HL-60/S4 treated with phorbol 12-myristate 13-acetate at 8.2 ng/mL for 4 days and 3 days (cell line): ENCODE measurements around the gene DNAJC5G.
"Not testable (repeated sequence)": the region's sequence is repeated elsewhere in the genome, so short reads cannot be mapped to it uniquely, and the experiment has no call there.

ENCODE experiments used
- in situ Hi-C: fragments of 300-500 bp; cut with MboI; formaldehyde crosslinking; loops from 2 replicates; pipeline ENCODE4 v1.15.0; 2022; ENCODE audit warnings: low sequenced_read_pairs

The DNAJC5G gene

DNA sequence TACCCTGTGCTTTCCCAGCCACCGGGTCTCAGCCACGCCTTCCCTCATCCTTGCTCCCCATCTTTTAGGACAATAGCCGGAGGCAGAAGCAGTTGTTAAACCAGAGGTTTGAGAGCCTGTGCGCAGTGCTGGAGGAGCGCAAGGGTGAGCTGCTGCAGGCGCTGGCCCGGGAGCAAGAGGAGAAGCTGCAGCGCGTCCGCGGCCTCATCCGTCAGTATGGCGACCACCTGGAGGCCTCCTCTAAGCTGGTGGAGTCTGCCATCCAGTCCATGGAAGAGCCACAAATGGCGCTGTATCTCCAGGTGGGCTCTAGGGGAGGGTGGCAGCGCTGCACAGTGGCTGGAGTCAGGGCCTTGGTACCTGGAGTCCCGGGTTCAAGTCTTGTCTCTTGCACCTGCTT lies 30.3 kb downstream of the DNAJC5G start:
- in situ Hi-C loops, result no loop called here

DNA sequence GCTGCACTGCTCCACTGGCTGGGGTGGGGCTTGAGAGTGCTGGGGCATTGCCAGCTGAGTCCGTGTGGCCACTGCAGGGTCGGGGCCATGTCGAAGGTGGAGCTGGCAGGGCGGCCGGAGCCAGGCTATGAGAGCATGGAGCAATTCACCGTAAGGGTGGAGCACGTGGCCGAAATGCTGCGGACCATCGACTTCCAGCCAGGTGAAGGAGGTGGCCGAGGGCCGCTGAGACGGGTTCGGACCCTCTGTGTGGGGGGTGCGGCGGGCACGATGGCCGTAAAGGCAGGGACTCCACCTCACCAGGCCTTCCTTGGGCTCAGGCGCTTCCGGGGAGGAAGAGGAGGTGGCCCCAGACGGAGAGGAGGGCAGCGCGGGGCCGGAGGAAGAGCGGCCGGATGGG lies 30.9 kb downstream of the DNAJC5G start:
- in situ Hi-C loops, result no loop called here

DNA sequence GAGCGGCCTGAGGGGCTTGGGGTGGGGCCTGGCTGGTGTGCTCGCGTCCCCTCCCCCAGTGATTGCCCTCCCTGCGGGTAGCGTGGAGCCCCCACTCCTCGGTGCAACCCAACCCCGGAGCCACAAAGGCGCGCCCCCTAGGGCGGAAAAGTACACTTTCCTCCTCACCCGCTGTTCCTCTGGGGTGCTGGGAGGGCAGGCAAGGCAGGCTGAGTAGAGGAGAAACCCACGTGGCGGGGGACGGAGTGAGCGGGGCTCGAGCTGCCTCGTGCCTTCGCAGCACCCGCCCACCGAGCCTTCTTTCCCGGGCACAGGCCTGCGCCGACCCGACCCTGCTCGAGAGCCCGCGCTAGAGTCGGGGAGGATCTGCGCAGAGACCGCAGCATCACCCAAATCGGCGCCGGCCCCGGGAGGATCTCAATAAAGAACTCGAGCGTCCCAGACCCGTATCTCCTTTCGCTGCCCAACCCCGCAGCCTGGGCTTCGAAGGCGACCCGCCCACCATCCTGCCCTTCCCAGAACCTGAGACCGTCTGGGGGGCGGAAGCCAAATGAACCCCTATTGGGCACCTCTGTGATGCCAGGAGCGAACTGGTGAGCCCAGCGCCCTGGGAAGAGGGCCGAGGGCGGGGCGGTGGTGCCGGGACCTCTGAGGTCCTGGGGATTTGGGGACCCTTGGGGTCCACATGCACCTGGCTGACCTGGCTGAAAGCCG lies 31.5 kb downstream of the DNAJC5G start:
- in situ Hi-C loops, result no loop called here

DNA sequence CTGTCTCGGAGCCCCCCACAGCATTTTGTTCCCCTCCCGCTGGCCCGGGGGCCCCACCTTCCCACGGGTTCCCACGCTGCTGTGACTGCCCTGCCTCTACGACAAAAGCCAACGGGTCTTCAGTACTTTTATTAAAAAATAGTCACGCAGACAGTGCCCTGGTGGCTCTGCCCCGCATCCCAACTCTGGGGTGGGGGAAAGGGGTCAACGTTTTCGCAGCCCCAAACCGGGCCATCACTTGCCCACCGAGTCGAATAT lies 32.0 kb downstream of the DNAJC5G start:
- in situ Hi-C loops, result no loop called here

DNA sequence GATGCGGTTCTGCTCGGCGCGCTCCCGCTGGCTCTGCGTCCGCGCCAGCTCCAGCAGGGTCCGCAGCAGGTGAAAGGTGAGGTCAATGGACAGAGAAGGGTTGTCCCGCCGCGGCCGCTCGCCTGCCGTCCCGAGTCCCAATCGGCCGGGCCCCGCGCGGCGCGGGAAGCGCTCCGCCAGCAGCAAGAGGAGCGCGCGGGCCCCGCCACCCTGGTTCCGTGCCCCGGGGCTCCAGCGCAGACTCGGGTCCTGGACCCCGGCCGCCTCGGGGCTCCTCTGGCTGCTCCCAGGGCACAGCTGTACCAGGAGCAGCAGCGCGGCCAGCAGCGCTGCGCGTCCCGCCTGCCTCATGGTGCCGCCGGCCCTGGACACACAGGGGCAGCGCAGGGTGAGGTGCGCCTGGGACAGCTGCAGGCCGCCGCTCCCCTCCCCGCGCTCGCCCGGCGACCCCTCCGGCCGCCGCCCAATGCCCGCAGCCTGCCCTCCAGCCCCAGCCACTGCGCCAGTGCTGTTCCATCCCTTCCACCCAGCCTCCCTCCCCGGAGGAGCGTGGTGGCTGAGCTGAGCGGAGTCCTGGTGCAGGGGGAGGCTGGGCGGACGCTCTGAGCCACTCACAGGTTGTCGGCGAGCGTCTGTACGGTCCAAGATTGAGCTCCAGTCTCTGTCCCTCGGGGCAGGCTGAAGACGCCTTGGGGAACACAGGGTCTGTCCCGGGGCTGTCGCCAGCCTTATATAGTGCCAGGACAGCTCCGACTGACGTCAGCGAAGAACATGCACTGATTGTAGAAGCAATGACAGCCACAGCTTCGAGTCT lies 32.5 kb downstream of the DNAJC5G start:
- in situ Hi-C loops, result no loop called here

DNA sequence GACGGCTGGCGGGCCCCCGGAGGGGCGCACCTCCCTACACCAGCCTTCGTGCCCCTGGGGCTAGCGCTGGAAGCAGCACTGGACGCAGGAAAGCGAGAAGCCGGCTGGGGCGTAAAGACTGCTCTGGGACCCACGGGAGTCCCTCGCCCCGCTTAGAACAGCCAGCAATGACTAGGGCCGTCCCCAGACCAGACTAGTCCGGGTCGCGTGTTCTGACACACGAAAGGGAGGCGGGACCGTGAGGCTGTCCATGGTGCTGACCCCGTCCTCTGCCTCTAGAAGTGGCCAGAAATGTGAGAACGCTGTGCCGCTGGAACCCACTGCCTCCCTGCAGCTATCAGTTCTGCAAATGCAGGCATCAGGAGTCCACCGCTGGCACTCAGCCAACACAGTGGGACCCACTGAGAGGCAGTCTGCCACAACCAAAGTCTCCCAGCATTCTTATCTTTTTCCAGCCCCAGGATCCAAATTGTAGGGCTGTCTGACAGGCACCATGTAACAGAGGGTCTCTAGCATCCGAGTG lies 33.2 kb downstream of the DNAJC5G start, which contains the start of gene UCN:
UCN (minus strand) TSS at position 87 of the 523 bp plus-strand sequence. CDS start 550 bp downstream, outside the sequence.
- in situ Hi-C loops, result no loop called here

DNA sequence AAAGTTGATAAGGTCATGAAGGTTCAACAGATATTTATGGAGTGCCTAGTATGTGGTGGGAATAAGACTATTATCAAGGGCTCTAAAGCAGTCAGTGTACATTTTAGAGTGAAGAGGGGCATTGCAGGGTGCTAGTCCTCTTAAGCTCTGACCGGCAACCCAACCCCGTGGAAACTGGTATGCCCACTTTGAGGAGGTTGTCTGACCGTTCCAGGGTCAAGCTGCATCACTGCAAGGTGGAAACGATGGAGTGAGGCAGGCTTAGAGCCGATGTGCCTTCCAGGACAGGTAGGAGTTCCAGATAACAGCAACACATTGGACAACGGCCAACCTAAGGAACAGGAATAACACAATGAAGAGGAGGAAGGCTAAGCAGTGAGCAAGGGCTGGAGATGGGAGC lies 34.4 kb downstream of the DNAJC5G start:
- in situ Hi-C loops, result no loop called here

DNA sequence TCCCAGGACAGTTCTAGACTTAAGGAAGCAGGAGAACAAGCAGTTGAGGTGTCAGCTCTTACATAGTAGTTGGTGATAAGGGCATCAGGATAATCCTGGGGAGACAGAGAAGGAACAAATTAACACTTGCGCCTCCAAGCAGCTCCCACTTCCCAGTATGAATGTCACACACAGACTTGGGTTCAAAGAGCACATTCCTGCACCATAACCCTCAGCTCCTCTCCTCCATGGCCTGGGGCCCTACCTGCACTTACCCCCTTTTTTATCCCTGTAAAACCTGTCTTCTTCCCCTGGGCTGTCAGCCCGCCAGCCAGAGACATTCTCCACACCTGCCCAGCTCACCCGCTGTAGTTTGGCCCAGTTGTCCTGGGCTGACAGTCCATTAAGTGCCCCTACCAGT lies 36.9 kb downstream of the DNAJC5G start:
- in situ Hi-C loops, result no loop called here

DNA sequence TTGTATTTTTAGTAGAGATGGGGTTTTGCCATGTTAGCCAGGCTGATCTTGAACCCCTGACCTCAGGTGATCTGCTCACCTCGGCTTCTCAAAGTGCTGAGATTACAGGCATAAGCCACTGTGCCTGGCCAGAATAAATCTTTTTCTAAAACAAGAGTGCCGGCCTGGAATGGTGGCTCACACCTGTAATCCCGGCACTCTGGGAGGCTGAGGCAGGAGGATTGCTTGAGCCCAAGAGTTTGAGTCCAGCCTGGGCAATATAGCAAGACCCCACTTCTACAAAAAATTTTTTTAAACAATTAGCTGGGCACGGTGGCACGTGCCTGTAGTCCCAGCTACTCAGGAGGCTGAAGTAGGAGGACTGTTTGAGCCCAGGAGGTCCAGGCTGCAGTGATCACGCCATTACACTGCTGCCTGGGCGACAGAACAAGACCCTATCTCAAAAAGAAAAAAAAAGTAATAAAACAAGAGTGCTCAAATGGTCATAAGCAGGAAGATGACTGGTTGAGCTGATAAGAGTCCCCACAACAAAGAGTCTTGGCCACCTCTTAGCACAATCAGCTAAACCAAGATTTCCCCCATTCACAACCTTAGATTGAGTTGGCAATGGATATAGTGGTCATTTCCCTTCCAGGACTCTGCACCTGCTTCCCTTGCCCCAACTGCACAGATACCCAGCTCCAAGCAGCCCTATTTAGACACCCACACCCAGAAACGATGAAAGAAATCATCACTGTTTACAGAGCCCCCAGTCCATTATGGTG lies 38.8 kb downstream of the DNAJC5G start:
- in situ Hi-C loops, result no loop called here

DNA sequence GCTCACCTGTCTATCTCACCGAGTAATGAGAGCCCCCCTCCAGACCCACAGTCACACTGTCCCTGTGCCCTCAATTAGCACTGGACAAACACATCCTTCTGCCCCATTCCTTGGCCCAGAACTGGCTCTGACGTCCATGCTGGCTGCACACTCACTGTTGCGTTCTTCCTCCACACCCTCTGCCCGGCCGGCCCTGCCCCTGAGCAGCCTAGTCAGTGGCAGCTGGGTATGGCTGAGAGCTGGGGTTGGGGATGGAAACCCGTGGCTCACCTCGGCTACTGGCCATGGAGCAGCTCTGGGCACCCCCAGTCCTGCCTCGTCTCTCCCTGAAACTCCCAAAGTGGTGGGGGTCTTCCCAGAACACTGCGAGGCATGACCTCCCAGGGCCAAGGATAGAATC lies 39.5 kb downstream of the DNAJC5G start:
- in situ Hi-C loops, result no loop called here

DNA sequence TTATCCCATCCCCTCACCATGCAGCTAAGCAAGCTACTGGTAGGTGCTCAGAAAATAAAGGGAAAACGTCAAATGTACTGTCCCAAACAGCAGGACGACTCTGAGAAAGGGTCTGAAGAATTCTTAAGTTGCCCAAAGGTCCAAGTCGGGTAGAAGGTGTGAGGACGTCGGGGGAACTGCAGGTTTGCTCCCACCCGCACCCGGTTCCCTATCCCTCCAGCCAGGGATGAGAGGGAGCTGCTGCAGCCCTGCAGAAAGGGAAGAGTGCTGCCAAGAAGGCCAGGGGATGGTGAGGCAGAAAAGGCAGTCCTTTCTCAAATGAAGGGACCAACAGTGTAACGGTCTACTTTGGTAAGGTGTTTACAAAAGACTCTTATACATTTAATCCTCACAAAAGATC lies 39.9 kb downstream of the DNAJC5G start:
- in situ Hi-C loops, result no loop called here

DNA sequence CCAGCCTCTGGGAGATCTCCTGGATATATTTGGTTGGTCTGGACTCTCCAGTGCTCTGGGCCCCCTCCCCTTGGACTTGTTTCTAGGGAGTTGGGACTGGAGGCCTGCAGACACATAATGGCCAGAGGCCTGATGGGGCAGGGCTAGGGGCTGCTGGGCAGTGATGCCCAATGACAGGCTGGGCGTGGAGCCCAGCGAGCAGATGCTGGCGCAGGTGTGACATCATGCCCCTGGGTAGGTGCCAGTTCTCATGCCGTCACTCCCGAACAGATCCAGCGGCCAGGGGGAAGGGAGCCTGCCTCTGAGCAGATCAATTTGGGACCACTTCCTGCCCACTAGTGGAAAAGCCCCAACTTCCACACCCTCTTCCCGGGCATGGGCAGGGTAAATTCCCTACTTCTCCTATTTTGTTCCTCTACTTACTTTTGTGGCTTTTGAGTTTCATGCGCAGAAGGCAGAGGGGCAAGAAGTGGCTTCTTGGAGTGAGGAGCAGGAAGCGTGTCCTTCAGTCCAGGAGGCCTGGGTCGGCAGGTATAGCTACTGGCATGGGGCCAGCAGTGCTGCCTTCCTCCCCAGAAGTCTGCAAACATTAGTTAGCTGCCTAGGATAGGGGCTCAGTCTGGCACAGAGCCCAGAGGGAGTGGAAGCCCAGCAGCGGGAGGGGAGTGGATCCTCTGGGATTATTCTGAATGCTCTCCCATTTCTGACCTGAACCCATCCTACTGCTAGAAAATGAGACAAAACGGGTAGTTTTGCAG lies 41.6 kb downstream of the DNAJC5G start:
- in situ Hi-C loops, result no loop called here

DNA sequence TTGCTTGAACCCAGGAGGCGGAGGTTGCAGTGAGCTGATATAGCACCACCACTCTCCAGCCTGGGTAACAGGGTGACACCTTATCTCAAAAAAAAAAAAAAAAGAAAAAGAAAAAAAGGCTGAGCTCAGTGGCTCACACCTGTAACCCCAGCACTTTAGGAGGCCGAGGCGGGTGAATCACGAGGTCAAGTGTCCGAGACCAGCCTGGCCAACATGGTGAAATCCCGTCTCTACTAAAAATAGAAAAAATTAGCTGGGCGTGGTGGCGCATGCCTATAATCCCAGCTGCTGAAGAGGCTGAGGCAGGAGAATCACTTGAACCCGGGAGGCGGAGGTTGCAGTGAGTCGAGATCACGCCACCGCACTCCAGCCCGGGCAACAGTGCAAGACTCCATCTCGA lies 44.6 kb downstream of the DNAJC5G start:
- in situ Hi-C loops, result not testable (repeated sequence)

DNA sequence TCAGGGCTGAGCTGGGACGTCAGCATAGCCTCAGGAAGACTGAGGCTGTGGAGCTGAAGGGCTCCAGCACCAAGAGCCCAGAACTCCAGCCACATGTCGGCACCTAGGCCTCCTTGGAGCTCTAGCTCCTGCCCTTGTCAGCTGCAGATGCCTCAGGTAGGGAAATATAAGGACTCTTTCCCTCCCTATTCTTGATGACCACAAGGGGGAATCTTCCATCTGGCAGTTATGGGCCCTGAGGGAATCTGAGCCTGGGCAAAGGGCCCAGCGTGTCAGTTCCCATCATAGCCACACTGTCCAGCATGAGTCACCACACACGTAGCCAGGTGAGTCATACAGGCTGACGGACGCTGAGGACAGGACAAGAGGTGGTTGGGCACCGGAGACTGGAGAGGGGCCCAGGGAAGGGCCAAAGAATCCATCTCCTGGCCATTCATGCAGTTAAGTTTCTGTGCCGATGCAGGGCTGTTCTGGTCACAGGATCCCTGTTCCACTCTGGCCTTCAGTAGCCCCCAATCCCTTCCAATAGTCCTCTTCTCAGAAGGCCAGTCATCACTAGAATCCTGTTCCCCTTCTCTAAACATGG lies 45.8 kb downstream of the DNAJC5G start:
- in situ Hi-C loops, result no loop called here

DNA sequence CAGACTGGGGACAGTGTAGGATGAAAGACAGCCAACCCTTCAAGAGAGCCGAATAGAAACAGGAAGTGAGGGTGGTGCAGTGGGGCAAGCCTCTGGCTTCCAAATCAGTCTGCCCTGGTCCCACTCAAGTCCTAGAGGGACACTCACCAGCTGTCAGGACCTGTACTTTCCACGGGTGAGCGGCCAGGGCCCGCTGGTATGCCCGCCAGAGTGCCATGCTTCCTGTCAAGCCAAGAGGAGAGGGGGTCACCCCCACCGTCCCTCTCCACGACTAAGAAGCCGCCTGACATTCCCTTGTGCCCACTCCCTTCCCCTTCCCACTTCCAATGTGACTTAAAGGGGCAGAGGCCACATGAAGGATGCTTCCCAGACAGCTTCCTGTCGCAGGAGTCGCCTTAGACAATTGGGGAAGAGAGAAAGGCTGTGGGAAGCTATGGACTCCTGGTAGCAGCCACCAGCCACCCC lies 47.1 kb downstream of the DNAJC5G start:
- in situ Hi-C loops, result no loop called here

DNA sequence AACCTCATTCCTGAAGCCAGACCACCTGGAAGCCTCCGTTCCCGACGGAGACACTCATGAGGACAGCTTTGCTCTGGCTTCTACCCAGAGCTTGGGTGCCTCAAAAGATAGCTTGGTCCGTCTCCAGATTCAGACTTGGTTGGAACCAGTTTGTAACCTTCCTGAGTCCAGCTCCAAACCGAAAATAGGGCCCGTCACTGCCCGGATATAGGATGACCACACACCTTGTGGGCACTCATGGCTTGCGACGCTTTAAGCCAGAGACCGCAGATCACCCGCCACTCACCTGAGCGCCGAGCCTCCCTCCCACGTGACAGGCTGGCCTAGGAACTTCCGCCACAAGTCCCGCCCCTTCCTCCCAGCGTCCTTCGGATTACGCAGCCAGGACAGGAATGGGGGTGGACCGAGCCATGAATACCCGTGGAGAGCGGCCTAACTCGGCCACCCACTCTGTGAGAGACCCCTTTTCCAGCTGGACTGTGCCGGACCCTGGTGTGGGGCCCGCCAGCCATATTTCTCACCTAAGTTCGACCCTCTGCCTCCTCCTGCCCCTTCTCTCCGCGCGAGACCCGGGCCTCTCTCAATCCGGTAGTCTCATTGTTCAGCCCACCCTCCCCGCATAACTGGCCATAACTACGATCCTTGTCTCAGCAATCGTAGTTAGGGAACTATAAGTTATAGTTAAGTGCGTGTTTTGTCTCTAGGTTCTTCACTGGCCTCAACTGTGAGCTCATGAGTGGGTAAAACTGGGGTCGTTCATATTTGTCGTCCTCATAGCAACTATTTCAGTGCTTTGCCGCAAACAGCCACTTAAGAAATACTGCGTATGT lies 47.7 kb downstream of the DNAJC5G start, which contains the start of gene MPV17:
MPV17 (minus strand) TSS at position 332 of the 830 bp plus-strand sequence. CDS start 580 bp downstream, outside the sequence.
- in situ Hi-C loops, result no loop called here

DNA sequence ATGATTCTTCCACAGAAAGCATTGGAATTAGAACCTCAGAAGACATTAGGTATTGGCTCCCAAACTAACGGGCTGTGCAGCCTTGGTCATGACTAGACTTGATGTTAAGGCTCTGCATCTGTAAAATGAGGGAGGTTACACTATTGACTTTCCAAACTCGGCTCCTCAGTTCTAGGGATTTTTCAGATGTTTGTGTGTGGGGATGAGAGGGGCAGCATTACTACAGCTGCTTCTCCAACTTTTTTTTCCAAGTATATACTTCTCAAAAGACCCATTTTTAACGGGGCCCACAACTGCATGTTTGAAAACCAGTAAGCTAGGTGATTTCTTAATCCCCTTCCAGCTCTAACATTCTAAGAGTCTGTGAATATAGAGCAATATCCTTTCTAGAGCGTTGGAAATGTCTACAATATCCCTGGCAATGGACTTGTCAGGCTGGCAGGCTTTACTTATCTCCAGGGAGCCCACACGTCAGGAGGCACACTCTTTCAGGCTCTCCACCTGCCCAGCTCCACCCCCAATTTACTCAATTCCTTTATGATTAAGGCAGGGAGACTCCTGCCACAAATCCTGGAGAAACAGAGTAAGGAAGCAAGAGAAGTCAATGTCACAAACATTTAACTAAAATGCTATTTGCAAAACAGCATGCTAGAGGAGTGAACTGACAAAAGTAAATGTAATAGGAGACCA lies 48.5 kb downstream of the DNAJC5G start:
- in situ Hi-C loops, result no loop called here

DNA sequence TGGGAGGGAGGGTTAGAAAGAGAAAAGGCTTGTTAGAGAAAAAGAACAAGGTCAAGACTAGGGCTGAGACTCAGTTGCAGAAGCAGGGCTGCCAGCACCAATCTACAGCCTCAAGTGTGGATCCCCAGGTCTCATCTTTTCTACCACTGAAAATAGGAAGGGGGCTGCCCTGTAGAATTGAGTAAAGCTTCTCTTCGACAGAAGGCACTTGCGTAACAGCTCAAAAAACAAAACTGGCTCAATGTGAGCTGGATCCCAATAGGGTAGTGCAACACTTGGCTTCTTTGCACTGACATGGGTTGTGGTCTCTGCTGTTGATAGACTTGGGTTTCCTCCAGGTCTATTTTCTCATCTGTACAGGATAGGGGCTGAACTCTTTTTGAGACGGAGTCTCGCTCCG lies 49.5 kb downstream of the DNAJC5G start:
- in situ Hi-C loops, result no loop called here
